ENCODE measurements around the gene DNMT1.

DNA sequence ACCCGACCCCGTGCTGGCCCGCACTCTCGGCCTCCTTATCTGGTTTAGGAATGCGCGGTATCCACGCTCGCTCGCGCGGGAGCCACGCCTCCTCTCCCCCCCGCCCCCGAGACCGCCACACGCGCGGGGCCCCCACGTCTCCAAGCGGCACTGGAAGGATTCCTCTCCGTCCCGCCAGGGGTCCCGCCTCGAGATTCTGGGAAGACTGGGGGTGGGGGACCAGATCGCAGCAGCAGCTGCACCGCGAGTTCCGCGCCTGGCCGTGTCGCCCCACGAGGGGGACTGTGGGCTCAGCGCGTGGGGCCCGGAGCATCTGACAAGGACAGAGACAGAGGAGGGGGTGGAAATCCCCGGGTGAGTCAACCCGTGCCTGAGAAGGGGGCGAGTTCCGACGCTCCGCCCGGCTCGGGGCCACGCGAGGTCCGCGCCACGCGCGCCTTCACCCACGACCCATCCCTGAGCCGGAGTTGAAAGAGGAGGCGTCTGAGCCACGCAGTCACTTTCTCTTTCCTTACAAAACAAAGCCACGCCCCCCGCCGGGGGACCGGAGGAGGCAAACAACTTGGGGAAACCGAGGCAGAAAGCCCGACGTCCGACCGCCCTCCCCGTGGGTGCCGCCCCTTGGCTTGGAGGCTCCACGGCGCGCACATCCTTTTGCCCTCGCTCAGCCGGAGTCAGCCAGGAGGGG, 35.6 kb upstream of the DNMT1 start:
- TF ChIP-seq, protein P1, sequence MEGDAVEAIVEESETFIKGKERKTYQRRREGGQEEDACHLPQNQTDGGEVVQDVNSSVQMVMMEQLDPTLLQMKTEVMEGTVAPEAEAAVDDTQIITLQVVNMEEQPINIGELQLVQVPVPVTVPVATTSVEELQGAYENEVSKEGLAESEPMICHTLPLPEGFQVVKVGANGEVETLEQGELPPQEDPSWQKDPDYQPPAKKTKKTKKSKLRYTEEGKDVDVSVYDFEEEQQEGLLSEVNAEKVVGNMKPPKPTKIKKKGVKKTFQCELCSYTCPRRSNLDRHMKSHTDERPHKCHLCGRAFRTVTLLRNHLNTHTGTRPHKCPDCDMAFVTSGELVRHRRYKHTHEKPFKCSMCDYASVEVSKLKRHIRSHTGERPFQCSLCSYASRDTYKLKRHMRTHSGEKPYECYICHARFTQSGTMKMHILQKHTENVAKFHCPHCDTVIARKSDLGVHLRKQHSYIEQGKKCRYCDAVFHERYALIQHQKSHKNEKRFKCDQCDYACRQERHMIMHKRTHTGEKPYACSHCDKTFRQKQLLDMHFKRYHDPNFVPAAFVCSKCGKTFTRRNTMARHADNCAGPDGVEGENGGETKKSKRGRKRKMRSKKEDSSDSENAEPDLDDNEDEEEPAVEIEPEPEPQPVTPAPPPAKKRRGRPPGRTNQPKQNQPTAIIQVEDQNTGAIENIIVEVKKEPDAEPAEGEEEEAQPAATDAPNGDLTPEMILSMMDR (conservative IDR thresholded peaks at IDR 0.05; ENCODE audit: low read depth, low read length) = no peak
- no peak for TF ChIP-seq EZH2 (IDR thresholded peaks at IDR 0.05; ENCODE audit: low read length, unreplicated experiment)

Data from PC-3 (cell line).